HEK293 (cell line): ENCODE results near the gene KCNC2.

Source experiments
- CTCF ChIA-PET: fragments of 350-600 bp; formaldehyde crosslinking; extraction: SDS; loops from one replicate; lab custom pipeline; 2021; ENCODE audit warnings: antibody characterized with exemption; lab: Yijun Ruan, JAX
- POLR2A ChIA-PET: fragments of 300-600 bp; formaldehyde crosslinking; extraction: SDS; loops from one replicate; lab custom pipeline; 2020; ENCODE audit warnings: antibody characterized with exemption, inconsistent platforms; lab: Yijun Ruan, JAX
- H3K27ac ChIP-seq: fragments of 200-500 bp; sonication (Bioruptor generic); 2 replicates; pipeline ENCODE4 v1.5.1; 2014; ENCODE audit warnings: low read depth, low read length, control low read depth, inconsistent platforms; ENCODE audit errors: extremely low read depth
- H3K36me3 ChIP-seq, 2 experiments: fragments of 200-500 bp in 1 of 2; sonication (Bioruptor generic) in 1 of 2; 1 replicate in 1 of 2; 2 replicates in 1 of 2; pipeline ENCODE4 v1.5.1; 2014 to 2017; ENCODE audit warnings: inconsistent platforms in 2 of 2, low read length in 2 of 2; ENCODE audit not compliant: control insufficient read depth in 2 of 2, insufficient read depth in 1 of 2
- H3K4me1 ChIP-seq: fragments of 200-500 bp; sonication (Bioruptor generic); 2 replicates; pipeline ENCODE4 v1.5.1; 2014; ENCODE audit warnings: mild to moderate bottlenecking, low read length, inconsistent platforms; ENCODE audit not compliant: control insufficient read depth, insufficient read depth
- H3K4me3 ChIP-seq: 2 replicates; pipeline ENCODE4 v1.5.1; 2011; ENCODE audit warnings: low read depth, mild to moderate bottlenecking, control low read depth, low read length, moderate library complexity
- H3K9me3 ChIP-seq: fragments of 200-500 bp; sonication (Bioruptor generic); 2 replicates; pipeline ENCODE4 v1.5.1; 2014; ENCODE audit warnings: low read depth, low read length, inconsistent platforms; ENCODE audit not compliant: control insufficient read depth, insufficient read depth
- HOXA7 ChIP-seq: sonication (generic); formaldehyde crosslinking; IDR thresholded peaks from 2 replicates; pipeline ENCODE4 v1.8.1; 2022; ENCODE audit warnings: missing genetic modification reagents, borderline replicate concordance
- HOXD13 ChIP-seq: sonication (generic); formaldehyde crosslinking; IDR thresholded peaks from 2 replicates; pipeline ENCODE4 v1.8.0; 2022; ENCODE audit warnings: missing genetic modification reagents, borderline replicate concordance
- PATZ1 ChIP-seq: fragments of 450-650 bp; formaldehyde crosslinking; IDR thresholded peaks from 2 replicates; pipeline ENCODE4 v1.5.1; 2016; ENCODE audit warnings: missing biosample characterization, missing genetic modification characterization
- ZBTB48 ChIP-seq: fragments of 450-650 bp; formaldehyde crosslinking; IDR thresholded peaks from 2 replicates; pipeline ENCODE4 v1.5.1; 2016; ENCODE audit warnings: missing biosample characterization, missing genetic modification characterization
- ZNF114 ChIP-seq: fragments of 450-650 bp; formaldehyde crosslinking; IDR thresholded peaks from 2 replicates; pipeline ENCODE4 v1.5.0; 2017; ENCODE audit warnings: missing biosample characterization, missing genetic modification characterization
- ZNF133 ChIP-seq: fragments of 450-650 bp; formaldehyde crosslinking; IDR thresholded peaks from 2 replicates; pipeline ENCODE4 v1.5.1; 2016; ENCODE audit warnings: missing biosample characterization, missing genetic modification characterization
- ZNF169 ChIP-seq: fragments of 450-650 bp; formaldehyde crosslinking; IDR thresholded peaks from 2 replicates; pipeline ENCODE4 v1.5.1; 2016; ENCODE audit warnings: missing biosample characterization, missing genetic modification characterization
- ZNF202 ChIP-seq: fragments of 450-650 bp; formaldehyde crosslinking; IDR thresholded peaks from 2 replicates; pipeline ENCODE4 v1.5.1; 2016; ENCODE audit warnings: missing biosample characterization, missing genetic modification characterization, borderline replicate concordance
- ZNF221 ChIP-seq: fragments of 450-650 bp; formaldehyde crosslinking; IDR thresholded peaks from 2 replicates; pipeline ENCODE4 v1.5.1; 2017; ENCODE audit warnings: missing biosample characterization, missing genetic modification characterization, borderline replicate concordance
- ZNF274 ChIP-seq, 2 experiments: fragments of 200-500 bp in 1 of 2; fragments of 450-650 bp in 1 of 2; sonication (Bioruptor generic) in 1 of 2; formaldehyde crosslinking in 1 of 2; IDR thresholded peaks; 2 replicates each; pipeline versions ENCODE4 v1.5.1 to v1.6.1; 2014 to 2016; ENCODE audit warnings: borderline replicate concordance in 1 of 2, inconsistent platforms in 1 of 2, low read length in 1 of 2, missing biosample characterization in 1 of 2, missing genetic modification characterization in 1 of 2
- ZNF416 ChIP-seq: fragments of 450-650 bp; formaldehyde crosslinking; IDR thresholded peaks from 2 replicates; pipeline ENCODE4 v1.5.1; 2016; ENCODE audit warnings: missing biosample characterization, missing genetic modification characterization
- ZNF433 ChIP-seq: fragments of 450-650 bp; formaldehyde crosslinking; IDR thresholded peaks from 2 replicates; pipeline ENCODE4 v1.5.1; 2016; ENCODE audit warnings: missing biosample characterization, missing genetic modification characterization, low read depth
- ZNF544 ChIP-seq: fragments of 450-650 bp; formaldehyde crosslinking; IDR thresholded peaks from 2 replicates; pipeline ENCODE4 v1.5.0; 2017; ENCODE audit warnings: missing biosample characterization, missing genetic modification characterization
- ZNF658 ChIP-seq: fragments of 450-650 bp; formaldehyde crosslinking; IDR thresholded peaks from 2 replicates; pipeline ENCODE4; 2016; ENCODE audit warnings: missing biosample characterization, missing genetic modification characterization
- ZNF664 ChIP-seq: fragments of 450-650 bp; formaldehyde crosslinking; IDR thresholded peaks from 2 replicates; pipeline ENCODE4 v1.5.1; 2016; ENCODE audit warnings: missing biosample characterization, missing genetic modification characterization
- ZNF677 ChIP-seq: fragments of 450-650 bp; IDR thresholded peaks from 2 replicates; pipeline ENCODE4 v1.5.0; 2018; ENCODE audit warnings: missing biosample characterization, mild to moderate bottlenecking, missing genetic modification characterization, moderate library complexity
- TF ChIP-seq, protein P1 (sequence below): fragments of 450-650 bp; formaldehyde crosslinking; IDR thresholded peaks from 2 replicates; pipeline ENCODE4 v1.5.1; 2017; ENCODE audit warnings: missing biosample characterization, missing genetic modification characterization
- TF ChIP-seq, protein P2 (sequence below): fragments of 450-650 bp; IDR thresholded peaks from 2 replicates; pipeline ENCODE4 v1.5.1; 2018; ENCODE audit warnings: missing biosample characterization, missing genetic modification characterization
- TF ChIP-seq, protein P3 (sequence below): fragments of 450-650 bp; formaldehyde crosslinking; IDR thresholded peaks from 2 replicates; pipeline ENCODE4 v1.5.1; 2016; ENCODE audit warnings: missing biosample characterization, missing genetic modification characterization
- TF ChIP-seq, protein P4 (sequence below): fragments of 450-650 bp; formaldehyde crosslinking; IDR thresholded peaks from 2 replicates; pipeline ENCODE4 v1.5.1; 2016; ENCODE audit warnings: missing biosample characterization, missing genetic modification characterization, borderline replicate concordance

KCNC2 gene

GRCh38 chr12:75161488-75161887 lies 48.2 kb downstream of the KCNC2 start:
- no peaks in the 10 kb centered on the region for H3K4me1 ChIP-seq
- no peak for TF ChIP-seq ZNF133
- no peak for TF ChIP-seq ZNF221 (tag by site-specific recombination)
- no peak for TF ChIP-seq ZNF544 (tag by site-specific recombination)
- TF ChIP-seq HOXA7 = no peak
- TF ChIP-seq, protein P1, sequence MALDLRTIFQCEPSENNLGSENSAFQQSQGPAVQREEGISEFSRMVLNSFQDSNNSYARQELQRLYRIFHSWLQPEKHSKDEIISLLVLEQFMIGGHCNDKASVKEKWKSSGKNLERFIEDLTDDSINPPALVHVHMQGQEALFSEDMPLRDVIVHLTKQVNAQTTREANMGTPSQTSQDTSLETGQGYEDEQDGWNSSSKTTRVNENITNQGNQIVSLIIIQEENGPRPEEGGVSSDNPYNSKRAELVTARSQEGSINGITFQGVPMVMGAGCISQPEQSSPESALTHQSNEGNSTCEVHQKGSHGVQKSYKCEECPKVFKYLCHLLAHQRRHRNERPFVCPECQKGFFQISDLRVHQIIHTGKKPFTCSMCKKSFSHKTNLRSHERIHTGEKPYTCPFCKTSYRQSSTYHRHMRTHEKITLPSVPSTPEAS (tag by site-specific recombination) = no peak
- no peak for TF ChIP-seq ZNF416
- ChIA-PET POLR2A (no interaction called here), CTCF (no interaction called here)
- H3K27ac ChIP-seq = no peak overlapping the region
- H3K9me3 ChIP-seq = no peaks in the 10 kb centered on the region
- no peaks in the 10 kb centered on the region for H3K36me3 ChIP-seq
- no peak overlapping the region for H3K4me3 ChIP-seq

DNA sequence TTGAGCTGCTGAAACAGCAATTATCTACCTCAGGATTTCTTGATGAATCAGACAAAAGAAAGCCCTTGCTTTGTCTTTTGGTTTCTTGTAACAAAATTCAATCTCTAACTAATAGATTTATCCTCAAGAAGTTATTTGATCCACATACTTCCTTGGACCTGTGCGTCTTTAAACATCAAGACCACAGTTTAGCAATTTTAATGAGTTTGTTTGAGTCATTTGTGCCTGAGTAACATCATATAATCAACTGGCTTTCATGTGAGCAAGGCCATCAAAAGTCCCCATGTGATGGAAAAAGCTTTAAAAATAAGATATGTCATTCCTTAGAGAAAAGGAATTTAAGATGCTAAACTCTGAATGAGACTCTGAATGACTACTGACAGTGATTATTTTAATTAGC lies 52.3 kb downstream of the KCNC2 start:
- H3K4me1 ChIP-seq = no peaks in the 10 kb centered on the region
- TF ChIP-seq ZNF658 (no peak), ZNF664 (tag by site-specific recombination) (no peak), ZNF274 (IDR thresholded peaks at IDR 0.05; ENCODE audit: low read length) (no peak), ZNF274 (tag by site-specific recombination; IDR thresholded peaks at IDR 0.05; ENCODE audit: borderline replicate concordance) (no peak), ZNF169 (tag by site-specific recombination) (no peak), PATZ1 (no peak), ZNF677 (tag by site-specific recombination) (no peak), ZNF416 (no peak), ZNF114 (tag by site-specific recombination) (no peak)
- TF ChIP-seq, protein P2, sequence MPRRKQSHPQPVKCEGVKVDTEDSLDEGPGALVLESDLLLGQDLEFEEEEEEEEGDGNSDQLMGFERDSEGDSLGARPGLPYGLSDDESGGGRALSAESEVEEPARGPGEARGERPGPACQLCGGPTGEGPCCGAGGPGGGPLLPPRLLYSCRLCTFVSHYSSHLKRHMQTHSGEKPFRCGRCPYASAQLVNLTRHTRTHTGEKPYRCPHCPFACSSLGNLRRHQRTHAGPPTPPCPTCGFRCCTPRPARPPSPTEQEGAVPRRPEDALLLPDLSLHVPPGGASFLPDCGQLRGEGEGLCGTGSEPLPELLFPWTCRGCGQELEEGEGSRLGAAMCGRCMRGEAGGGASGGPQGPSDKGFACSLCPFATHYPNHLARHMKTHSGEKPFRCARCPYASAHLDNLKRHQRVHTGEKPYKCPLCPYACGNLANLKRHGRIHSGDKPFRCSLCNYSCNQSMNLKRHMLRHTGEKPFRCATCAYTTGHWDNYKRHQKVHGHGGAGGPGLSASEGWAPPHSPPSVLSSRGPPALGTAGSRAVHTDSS (tag by site-specific recombination) = no peak
- TF ChIP-seq, protein P3, sequence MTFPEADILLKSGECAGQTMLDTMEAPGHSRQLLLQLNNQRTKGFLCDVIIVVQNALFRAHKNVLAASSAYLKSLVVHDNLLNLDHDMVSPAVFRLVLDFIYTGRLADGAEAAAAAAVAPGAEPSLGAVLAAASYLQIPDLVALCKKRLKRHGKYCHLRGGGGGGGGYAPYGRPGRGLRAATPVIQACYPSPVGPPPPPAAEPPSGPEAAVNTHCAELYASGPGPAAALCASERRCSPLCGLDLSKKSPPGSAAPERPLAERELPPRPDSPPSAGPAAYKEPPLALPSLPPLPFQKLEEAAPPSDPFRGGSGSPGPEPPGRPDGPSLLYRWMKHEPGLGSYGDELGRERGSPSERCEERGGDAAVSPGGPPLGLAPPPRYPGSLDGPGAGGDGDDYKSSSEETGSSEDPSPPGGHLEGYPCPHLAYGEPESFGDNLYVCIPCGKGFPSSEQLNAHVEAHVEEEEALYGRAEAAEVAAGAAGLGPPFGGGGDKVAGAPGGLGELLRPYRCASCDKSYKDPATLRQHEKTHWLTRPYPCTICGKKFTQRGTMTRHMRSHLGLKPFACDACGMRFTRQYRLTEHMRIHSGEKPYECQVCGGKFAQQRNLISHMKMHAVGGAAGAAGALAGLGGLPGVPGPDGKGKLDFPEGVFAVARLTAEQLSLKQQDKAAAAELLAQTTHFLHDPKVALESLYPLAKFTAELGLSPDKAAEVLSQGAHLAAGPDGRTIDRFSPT (tag by site-specific recombination) = no peak
- CTCF ChIA-PET = interaction anchor here (0.7 to 0.9 kb wide), 2 partner anchors 150 to 1697 kb away, joined by 3 read pairs; no protein-coding TSS in a partner anchor
- H3K27ac ChIP-seq = no peak overlapping the region
- H3K9me3 ChIP-seq = no peaks in the 10 kb centered on the region
- no peak overlapping the region for H3K4me3 ChIP-seq
- no peaks in the 10 kb centered on the region for H3K36me3 ChIP-seq
- POLR2A ChIA-PET = no interaction called here

DNA sequence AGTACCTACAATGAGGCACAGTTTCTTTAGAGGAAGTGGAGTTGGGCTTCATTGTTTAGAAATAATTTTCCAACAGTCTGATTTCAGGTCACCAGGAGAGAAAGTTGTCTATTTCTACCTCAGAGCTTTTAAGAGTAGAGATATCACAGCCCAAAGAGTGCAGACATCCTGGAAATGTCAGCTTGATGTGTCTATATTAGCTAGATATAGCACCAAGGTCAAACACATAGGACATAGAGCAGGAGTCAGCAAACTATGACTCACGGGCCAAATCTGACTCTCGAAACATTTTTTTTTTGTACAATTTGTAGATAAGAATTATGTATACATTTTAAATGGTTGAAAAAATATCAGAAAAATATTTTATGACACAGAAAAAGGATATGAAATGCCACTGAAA lies 53.7 kb downstream of the KCNC2 start:
- no peak for TF ChIP-seq ZBTB48 (tag by site-specific recombination)
- TF ChIP-seq HOXD13 (CRISPR knock-in tag) = no peak
- TF ChIP-seq, protein P4, sequence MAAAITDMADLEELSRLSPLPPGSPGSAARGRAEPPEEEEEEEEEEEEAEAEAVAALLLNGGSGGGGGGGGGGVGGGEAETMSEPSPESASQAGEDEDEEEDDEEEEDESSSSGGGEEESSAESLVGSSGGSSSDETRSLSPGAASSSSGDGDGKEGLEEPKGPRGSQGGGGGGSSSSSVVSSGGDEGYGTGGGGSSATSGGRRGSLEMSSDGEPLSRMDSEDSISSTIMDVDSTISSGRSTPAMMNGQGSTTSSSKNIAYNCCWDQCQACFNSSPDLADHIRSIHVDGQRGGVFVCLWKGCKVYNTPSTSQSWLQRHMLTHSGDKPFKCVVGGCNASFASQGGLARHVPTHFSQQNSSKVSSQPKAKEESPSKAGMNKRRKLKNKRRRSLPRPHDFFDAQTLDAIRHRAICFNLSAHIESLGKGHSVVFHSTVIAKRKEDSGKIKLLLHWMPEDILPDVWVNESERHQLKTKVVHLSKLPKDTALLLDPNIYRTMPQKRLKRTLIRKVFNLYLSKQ (tag by site-specific recombination) = no peak
- TF ChIP-seq ZNF202 = no peak
- TF ChIP-seq ZNF433 = no peak
- Histone ChIP-seq H3K27ac (no peak overlapping the region), H3K4me3 (no peak overlapping the region), H3K9me3 (no peaks in the 10 kb centered on the region), H3K4me1 (no peaks in the 10 kb centered on the region), H3K36me3 (no peaks in the 10 kb centered on the region)
- CTCF ChIA-PET = interaction anchor here (0.5 kb wide), 1 partner anchor 22 kb away, joined by 3 read pairs; no protein-coding TSS in a partner anchor
- POLR2A ChIA-PET = no interaction called here
